Endothelial cell (in vitro differentiated cells): Measurements from ENCODE around the gene BPTF. TPM values are rescaled to one million over a fixed set of nuclear protein-coding genes. Genes with fewer than 3 reads are reported as not detected.
"Not testable (repeated sequence)": the region's sequence is repeated elsewhere in the genome, so short reads cannot be mapped to it uniquely, and the experiment has no call there.

Source experiments
- DNase-seq: peaks from one replicate; pipeline ENCODE4 v3.0.0; 2021; ENCODE audit warnings: low spot score
- H3K27ac Mint-ChIP-seq: one replicate; pipeline ENCODE4 v1.8.0; 2021; ENCODE audit warnings: mixed read lengths, inconsistent platforms; ENCODE audit not compliant: unreplicated experiment
- H3K27me3 Mint-ChIP-seq: one replicate; pipeline ENCODE4 v1.8.0; 2021; ENCODE audit warnings: mild to moderate bottlenecking, moderate library complexity, mixed read lengths, inconsistent platforms; ENCODE audit not compliant: unreplicated experiment
- H3K36me3 Mint-ChIP-seq: one replicate; pipeline ENCODE4 v1.8.0; 2021; ENCODE audit warnings: mild to moderate bottlenecking, low read depth, mixed read lengths, inconsistent platforms; ENCODE audit not compliant: unreplicated experiment
- H3K4me1 Mint-ChIP-seq: one replicate; pipeline ENCODE4 v1.8.0; 2021; ENCODE audit warnings: mild to moderate bottlenecking, mixed read lengths, inconsistent platforms; ENCODE audit not compliant: unreplicated experiment
- H3K4me3 Mint-ChIP-seq: one replicate; pipeline ENCODE4 v1.8.0; 2021; ENCODE audit warnings: mild to moderate bottlenecking, mixed read lengths, inconsistent platforms; ENCODE audit not compliant: unreplicated experiment
- H3K9me3 Mint-ChIP-seq: one replicate; pipeline ENCODE4 v1.8.0; 2021; ENCODE audit warnings: mixed read lengths, inconsistent platforms; ENCODE audit not compliant: unreplicated experiment
- total RNA-seq: library from RNA; stranded (reverse); fragmentation: NEBNext Ultra II Directional; extraction: Animal tissue kit (Norgen Biotek cat#: 25700); gene quantifications from one replicate; pipeline ENCODE4 v1.2.1, GENCODE V29; 2021; ENCODE audit not compliant: unreplicated experiment
- TF ChIP-seq, protein P1 (sequence below): fragments of 200-600 bp; sonication (generic); IDR thresholded peaks from one replicate; pipeline ENCODE4 v1.5.0; 2021; ENCODE audit warnings: antibody characterized with exemption; ENCODE audit not compliant: unreplicated experiment

The BPTF gene
- total RNA-seq, 1 donor from 2014 or later: 115 TPM

DNA sequence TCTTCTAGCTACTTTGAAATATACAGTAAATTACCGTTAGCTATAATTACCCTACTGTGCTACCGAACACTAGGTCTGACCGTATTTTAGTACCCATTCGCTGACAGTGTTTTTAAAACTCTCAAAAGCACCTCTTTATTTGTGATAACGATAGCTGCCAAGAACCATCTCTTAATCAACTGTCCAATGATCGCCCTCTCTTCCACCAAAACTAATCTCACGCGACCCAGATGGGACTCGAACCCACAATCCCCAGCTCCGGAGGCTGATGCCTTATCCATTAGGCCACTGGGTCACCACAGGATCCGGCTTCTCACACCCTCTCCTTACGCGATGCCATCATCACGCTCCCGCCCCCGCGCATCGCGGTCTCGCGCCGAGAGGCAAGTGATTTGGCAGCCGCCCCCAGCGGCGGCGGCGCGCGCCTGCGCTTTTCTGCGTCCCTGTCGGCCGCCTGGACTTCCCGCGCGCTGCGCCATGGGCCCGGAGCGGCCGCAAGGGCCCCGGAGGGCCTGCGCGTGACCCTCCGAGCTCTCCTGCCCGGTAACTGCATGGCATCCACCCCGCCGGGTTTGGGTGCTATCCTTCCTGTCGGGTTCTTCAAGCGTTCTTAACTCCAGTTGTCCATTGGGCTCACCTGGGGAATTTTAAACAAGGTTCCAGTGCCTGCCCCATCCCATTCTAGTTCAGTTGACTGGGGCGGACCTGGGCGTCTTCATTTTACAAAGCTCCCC is 194.5 kb downstream of the BPTF start:
- peak; percentile 100 for DNase-seq
- H3K9me3 Mint-ChIP-seq: no peaks in the 10 kb centered on the region
- H3K36me3 Mint-ChIP-seq: peaks cover 8% of the 10 kb centered on the region
- H3K4me3 Mint-ChIP-seq: peak overlapping the region; percentile 91
- H3K27ac Mint-ChIP-seq: peak overlapping the region; percentile 91
- H3K4me1 Mint-ChIP-seq: peaks cover 11% of the 10 kb centered on the region
- peaks cover 21% of the 10 kb centered on the region for H3K27me3 Mint-ChIP-seq
- TF ChIP-seq, protein P1, sequence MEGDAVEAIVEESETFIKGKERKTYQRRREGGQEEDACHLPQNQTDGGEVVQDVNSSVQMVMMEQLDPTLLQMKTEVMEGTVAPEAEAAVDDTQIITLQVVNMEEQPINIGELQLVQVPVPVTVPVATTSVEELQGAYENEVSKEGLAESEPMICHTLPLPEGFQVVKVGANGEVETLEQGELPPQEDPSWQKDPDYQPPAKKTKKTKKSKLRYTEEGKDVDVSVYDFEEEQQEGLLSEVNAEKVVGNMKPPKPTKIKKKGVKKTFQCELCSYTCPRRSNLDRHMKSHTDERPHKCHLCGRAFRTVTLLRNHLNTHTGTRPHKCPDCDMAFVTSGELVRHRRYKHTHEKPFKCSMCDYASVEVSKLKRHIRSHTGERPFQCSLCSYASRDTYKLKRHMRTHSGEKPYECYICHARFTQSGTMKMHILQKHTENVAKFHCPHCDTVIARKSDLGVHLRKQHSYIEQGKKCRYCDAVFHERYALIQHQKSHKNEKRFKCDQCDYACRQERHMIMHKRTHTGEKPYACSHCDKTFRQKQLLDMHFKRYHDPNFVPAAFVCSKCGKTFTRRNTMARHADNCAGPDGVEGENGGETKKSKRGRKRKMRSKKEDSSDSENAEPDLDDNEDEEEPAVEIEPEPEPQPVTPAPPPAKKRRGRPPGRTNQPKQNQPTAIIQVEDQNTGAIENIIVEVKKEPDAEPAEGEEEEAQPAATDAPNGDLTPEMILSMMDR: peak; percentile 56

DNA sequence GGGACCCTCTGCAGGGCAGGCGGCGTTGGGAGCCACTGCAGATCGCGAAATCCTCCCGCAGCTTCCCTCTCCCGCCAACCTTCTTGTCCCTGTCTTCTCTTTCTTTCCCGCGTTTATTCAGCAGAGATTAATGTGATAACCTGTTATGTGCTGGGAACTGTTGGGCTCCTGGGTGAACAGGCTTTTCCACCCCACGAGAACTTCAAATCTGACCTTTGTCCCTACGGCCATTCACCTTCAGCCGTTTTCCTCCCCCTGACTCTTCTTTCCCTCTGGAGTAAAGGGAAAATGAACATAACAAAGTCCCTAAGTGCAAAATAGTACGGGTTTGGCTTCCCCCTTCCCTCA is 195.1 kb downstream of the BPTF start:
- Mint-ChIP-seq H3K9me3 (no peaks in the 10 kb centered on the region), H3K4me1 (peaks cover 11% of the 10 kb centered on the region), H3K27ac (peak overlapping the region; percentile 68), H3K4me3 (peak overlapping the region; percentile 91), H3K27me3 (peaks cover 21% of the 10 kb centered on the region), H3K36me3 (peaks cover 8% of the 10 kb centered on the region)
- no peak for DNase-seq
- TF ChIP-seq, protein P1: no peak

DNA sequence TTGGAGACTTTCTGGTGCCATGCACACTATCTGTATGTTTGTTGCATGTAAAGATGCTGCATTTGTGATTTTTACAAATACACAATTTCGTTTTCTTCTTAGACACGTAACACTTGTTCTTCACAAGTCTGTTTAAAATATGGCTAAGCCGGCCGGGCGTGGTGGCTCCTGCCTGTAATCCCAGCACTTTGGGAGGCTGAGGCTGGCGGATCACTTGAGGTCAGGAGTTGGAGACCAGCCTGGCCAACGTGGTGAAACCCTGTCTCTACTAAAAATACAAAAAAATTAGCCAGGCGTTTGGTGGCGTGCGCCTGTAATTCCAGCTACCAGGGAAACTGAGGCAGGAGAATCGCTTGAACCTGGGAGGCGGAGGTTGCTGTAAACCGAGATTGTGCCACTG is 195.5 kb downstream of the BPTF start:
- peak overlapping the region; percentile 91 for H3K4me3 Mint-ChIP-seq
- not testable (repeated sequence) for DNase-seq, H3K36me3 Mint-ChIP-seq, H3K9me3 Mint-ChIP-seq
- H3K27ac Mint-ChIP-seq: peak overlapping the region; percentile 68
- peaks cover 11% of the 10 kb centered on the region for H3K4me1 Mint-ChIP-seq
- peaks cover 18% of the 10 kb centered on the region for H3K27me3 Mint-ChIP-seq

DNA sequence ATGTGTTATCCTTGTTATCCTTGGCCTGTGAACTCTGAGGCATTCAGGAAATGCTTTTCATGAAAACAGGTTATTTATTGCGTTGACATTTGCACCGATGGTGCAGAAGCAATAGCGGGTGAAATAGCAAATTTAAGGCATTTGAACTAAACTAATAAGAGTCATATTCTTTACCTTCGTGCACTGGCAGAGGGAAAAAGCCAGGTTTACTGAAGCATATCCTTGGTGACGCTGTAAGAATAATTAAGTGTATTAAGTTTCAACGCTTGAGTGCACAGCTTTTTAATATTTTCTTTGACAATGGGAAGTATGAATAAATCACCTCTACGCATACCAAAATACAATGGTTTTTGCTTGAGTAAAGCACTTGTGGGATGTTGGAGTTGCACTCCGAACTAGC is 196.7 kb downstream of the BPTF start:
- TF ChIP-seq, protein P1: no peak
- no peak for DNase-seq
- Mint-ChIP-seq H3K4me3 (no peak overlapping the region), H3K36me3 (peaks cover 8% of the 10 kb centered on the region), H3K4me1 (peaks cover 11% of the 10 kb centered on the region), H3K27ac (no peak overlapping the region), H3K9me3 (no peaks in the 10 kb centered on the region), H3K27me3 (peaks cover 18% of the 10 kb centered on the region)

DNA sequence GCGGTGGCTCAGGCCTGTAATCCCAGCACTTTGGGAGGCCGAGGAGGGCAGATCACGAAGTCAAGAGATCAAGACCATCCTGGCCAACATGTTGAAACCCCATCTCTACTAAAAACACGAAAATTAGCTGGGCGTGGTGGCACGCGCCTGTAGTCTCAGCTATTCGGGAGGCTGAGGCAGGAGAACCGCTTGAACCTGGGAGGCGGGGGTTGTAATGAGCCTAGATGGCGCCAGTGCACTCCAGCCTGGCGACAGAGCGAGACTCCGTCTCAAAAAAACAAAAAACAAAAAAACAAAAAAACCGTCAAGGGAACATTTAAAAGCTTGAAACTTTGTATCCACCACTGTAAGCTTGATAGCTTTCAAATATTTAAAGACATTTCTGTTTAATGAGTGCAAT is 197.2 kb downstream of the BPTF start:
- DNase-seq, H3K9me3 Mint-ChIP-seq, H3K36me3 Mint-ChIP-seq, H3K27ac Mint-ChIP-seq, H3K4me3 Mint-ChIP-seq: not testable (repeated sequence)
- H3K4me1 Mint-ChIP-seq: peaks cover 11% of the 10 kb centered on the region
- peaks cover 18% of the 10 kb centered on the region for H3K27me3 Mint-ChIP-seq

DNA sequence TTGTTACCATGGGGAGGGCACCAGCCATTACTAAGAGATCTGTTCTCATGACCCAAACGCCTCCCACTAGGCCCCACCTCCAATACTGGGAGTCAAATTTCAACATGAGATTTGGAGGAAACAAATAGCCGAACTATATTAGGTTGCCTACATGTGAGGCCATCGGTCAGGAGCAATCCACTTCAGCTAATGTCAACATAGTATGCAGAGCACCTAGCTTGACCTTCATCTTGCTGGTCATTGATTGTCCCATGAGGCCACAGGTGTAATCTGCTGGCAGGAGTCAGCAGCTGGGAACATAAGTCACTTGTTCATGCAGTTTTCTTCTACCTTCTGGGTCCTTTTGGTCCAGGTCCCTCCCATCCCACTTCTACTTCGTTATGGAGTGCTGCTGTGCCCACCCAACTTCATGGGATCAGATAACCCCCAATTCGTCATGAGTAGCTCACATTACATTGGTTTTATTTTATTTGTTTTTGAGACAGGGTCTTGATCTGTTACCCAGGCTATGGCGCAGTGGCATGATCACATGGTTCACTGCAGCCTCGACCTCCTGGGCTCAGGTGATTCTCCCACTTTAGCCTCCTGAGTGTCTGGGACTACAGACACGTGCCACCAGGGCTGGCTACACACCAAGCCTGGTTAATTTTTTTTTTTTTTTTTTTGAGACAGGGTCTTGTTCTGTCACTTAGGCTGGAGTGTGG is 204.4 kb downstream of the BPTF start:
- Mint-ChIP-seq H3K4me1 (no peaks in the 10 kb centered on the region), H3K27me3 (no peaks in the 10 kb centered on the region), H3K4me3 (no peak overlapping the region), H3K27ac (no peak overlapping the region), H3K36me3 (no peaks in the 10 kb centered on the region), H3K9me3 (no peaks in the 10 kb centered on the region)
- no peak for DNase-seq
- TF ChIP-seq, protein P1: no peak
